Amygdala (tissue), 56 donors: ENCODE measurements around the gene EYA2.

Source experiments
- DNase-seq, 56 donors: peaks; one replicate each; lab custom pipeline; 2025; lab: John Stamatoyannopoulos, UW

The EYA2 gene

GRCh38 chr20:46974669-46975434 is 80.2 kb downstream of the EYA2 start:
- no peak for DNase-seq

GRCh38 chr20:46975976-46976375 is 81.3 kb downstream of the EYA2 start:
- DNase-seq: no peak

GRCh38 chr20:46977204-46977603 is 82.6 kb downstream of the EYA2 start:
- no peak for DNase-seq

- DNase-seq: no peak
These were observed 83.4 kb downstream of the EYA2 start for GRCh38 chr20:46977909-46978588.

- no peak for DNase-seq
These were observed 84.4 kb downstream of the EYA2 start for GRCh38 chr20:46978951-46979491.

GRCh38 chr20:46979603-46980241 is 85.1 kb downstream of the EYA2 start:
- no peak for DNase-seq

- DNase-seq: no peak
These were observed 86.5 kb downstream of the EYA2 start for GRCh38 chr20:46981184-46981583.

GRCh38 chr20:46983466-46983865 is 88.8 kb downstream of the EYA2 start:
- no peak for DNase-seq

- DNase-seq: no peak
These were observed 89.8 kb downstream of the EYA2 start for GRCh38 chr20:46984405-46984804.

- no peak for DNase-seq
These were observed 90.6 kb downstream of the EYA2 start for GRCh38 chr20:46985250-46985649.

- DNase-seq: no peak
These were observed 91.0 kb downstream of the EYA2 start for GRCh38 chr20:46985671-46986070.

GRCh38 chr20:46987001-46987400 is 92.4 kb downstream of the EYA2 start:
- DNase-seq: no peak

- DNase-seq: peak in 1 of 56 donors; percentile 6
These were observed 95.5 kb downstream of the EYA2 start for GRCh38 chr20:46990017-46990595.

- DNase-seq: no peak
These were observed 96.0 kb downstream of the EYA2 start for GRCh38 chr20:46990596-46991104.

GRCh38 chr20:46991168-46991567 is 96.5 kb downstream of the EYA2 start:
- no peak for DNase-seq

- no peak for DNase-seq
These were observed 97.4 kb downstream of the EYA2 start for GRCh38 chr20:46991880-46992639.

- DNase-seq: no peak
These were observed 98.0 kb downstream of the EYA2 start for GRCh38 chr20:46992640-46993035.

GRCh38 chr20:46993465-46994095 is 98.9 kb downstream of the EYA2 start:
- DNase-seq: no peak

- DNase-seq: no peak
These were observed 99.7 kb downstream of the EYA2 start for GRCh38 chr20:46994341-46994740.
